Amniotic stem cell (primary cell): ENCODE results near the gene CLDN5.
A peak's percentile ranks its signal among the peaks of the same experiment; 100 is the strongest.

Experiments used
- DNase-seq: peaks from one replicate; lab custom pipeline; 2025; lab: John Stamatoyannopoulos, UW

The CLDN5 gene

DNA sequence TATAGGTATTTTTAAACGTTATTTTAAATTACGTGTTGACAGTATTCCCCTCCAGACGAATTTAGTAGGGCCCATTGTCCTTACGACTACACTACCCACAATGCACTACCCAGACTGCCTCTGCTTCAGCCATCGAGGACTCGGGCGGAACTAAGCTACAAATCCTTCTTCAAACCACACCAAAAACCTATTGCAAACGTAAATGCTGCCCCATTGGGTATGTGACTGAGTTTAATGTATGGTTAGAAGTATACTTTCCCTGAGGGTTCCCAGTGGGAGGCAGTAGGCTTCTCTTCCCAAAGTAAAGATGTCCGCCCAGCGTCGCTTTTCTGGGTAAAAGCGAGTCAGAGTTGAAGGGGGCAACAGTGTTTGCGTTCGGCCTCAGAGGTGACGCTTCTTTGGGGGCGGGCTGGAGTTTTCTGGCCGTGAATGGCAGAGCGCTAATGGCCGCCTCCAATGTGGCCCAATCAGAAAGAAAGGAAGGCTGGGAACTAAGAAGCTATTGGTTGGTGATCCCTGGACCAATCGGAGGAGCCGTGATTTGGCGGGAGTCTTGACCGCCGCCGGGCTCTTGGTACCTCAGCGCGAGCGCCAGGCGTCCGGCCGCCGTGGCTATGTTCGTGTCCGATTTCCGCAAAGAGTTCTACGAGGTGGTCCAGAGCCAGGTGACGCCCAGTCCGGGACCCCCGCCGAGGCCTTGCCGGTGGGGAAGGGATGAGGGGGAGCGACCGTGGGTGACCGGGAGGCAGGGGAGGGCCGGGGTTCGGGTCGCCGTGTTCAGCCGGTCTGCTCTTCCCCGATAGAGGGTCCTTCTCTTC is 44.6 kb downstream of the CLDN5 start, which contains the start of gene CDC45:
CDC45 (plus strand) TSS at position 566 of the 818 bp plus-strand sequence; CDS start at position 615, 49 bp downstream.
- DNase-seq: peak; percentile 97

- DNase-seq: peak; percentile 53
Observed at GRCh38 chr22:19478901-19479354, 45.3 kb downstream of the CLDN5 start, which contains the start of gene UFD1. Gene UFD1 (minus strand): TSS chr22:19479193. CDS start chr22:19479085, 108 bp downstream.

GRCh38 chr22:19478045-19478900 is 45.9 kb downstream of the CLDN5 start:
- no peak for DNase-seq

GRCh38 chr22:19477321-19478044 is 46.7 kb downstream of the CLDN5 start:
- no peak for DNase-seq

DNA sequence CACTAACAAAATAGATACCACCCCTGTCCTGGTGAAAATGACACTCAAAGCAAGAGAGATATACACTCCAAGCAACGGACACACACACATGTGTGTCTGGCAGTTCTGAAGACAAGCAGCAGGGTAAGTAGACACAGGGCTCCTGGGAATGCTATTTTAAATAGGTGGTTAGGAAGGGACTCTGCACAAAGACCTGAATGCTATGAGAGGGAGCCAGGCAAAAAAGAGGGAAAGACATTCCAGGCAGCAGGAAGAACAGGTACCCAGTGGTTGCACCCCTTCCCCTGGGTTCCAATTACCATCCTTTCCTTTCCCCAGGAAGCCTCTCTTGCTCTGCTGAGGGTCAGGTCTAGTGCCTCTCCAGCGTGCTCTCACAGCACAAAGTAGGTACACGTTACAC is 48.2 kb downstream of the CLDN5 start:
- DNase-seq: no peak

- DNase-seq: no peak
Observed at GRCh38 chr22:19473578-19473977, 50.6 kb downstream of the CLDN5 start.
